Activated naive CD8-positive, alpha-beta T cell treated with anti-CD3 and anti-CD28 coated beads, Interleukin-2, amount 10 ng/mL, durations not matched to agents 7 days and 5 days (primary cell): Measurements from ENCODE around the gene CLDN18. TPM values are rescaled to one million over a fixed set of nuclear protein-coding genes. Genes with fewer than 3 reads are reported as not detected.

Experiments
- ATAC-seq: fragments of 150-1000 bp; cut with Tn5 transposase; one replicate; pipeline ENCODE4 v1.10.0; 2021; ENCODE audit warnings: low read depth, moderate library complexity
- POLR2A ChIA-PET: fragments of 350-600 bp; sonication (Branson Sonifier 250); formaldehyde crosslinking; loops from one replicate; lab custom pipeline; 2021; ENCODE audit warnings: antibody characterized with exemption; lab: Charles Lee
- DNase-seq: peaks from one replicate; pipeline ENCODE4 v3.0.0; 2021
- H3K27ac Mint-ChIP-seq: one replicate; pipeline ENCODE4 v1.8.0; 2022; ENCODE audit warnings: mild to moderate bottlenecking, mixed read lengths
- H3K27me3 Mint-ChIP-seq: one replicate; pipeline ENCODE4 v1.8.0; 2022; ENCODE audit warnings: mild to moderate bottlenecking, moderate library complexity, mixed read lengths
- H3K36me3 Mint-ChIP-seq: one replicate; pipeline ENCODE4 v1.8.0; 2021; ENCODE audit warnings: mild to moderate bottlenecking, mixed read lengths
- H3K4me1 Mint-ChIP-seq: one replicate; pipeline ENCODE4 v1.8.0; 2021; ENCODE audit warnings: mixed read lengths
- H3K4me3 Mint-ChIP-seq: one replicate; pipeline ENCODE4 v1.8.0; 2022; ENCODE audit warnings: mild to moderate bottlenecking, moderate library complexity, mixed read lengths
- H3K9me3 Mint-ChIP-seq: one replicate; pipeline ENCODE4 v1.8.0; 2021; ENCODE audit warnings: mixed read lengths
- total RNA-seq, 2 experiments: library from RNA; stranded (reverse); gene quantifications; one replicate each; pipeline ENCODE4 v1.2.3, GENCODE V29; 2021

Gene CLDN18
- total RNA-seq: not detected

DNA sequence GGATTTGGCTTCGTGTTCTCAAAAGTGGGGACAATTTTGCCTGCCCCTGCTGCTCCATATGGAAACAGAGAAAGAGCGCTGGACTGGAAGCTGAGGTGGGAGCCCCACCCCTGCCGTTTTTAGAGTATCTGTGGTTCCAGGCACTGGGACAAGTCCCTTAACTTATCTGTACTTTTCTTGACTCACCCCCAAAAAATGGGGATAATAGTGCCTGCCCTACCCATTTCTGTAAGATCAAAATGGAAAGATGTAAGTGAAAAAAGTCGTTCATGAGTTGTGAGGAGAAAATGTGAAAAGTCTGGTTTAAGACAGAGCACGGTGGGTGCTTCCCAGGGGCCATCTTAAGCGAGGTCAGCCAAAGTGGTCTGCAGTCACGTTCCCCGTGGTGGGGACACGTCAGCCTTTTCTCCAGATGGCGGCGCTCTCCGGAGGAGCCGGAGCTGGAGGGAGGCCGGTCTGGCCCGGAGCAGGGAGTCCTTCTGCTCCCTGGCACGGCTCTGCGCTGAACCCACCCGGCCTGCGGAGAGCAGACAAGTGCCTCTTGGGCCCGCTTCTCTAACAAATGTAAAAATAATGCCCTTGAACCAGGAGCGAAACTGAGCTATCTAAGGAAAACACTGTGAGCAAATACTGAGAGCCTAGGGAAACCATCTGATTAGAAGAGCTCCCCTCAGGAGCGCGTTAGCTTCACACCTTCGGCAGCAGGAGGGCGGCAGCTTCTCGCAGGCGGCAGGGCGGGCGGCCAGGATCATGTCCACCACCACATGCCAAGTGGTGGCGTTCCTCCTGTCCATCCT lies at the start of gene CLDN18:
CLDN18 (plus strand) TSS at position 690 of the 797 bp plus-strand sequence; CDS start at position 751, 61 bp downstream.
- DNase-seq (no peak), ATAC-seq (no peak)
- H3K27me3 Mint-ChIP-seq: peaks cover 18% of the 10 kb centered on the region
- H3K27ac Mint-ChIP-seq: no peak within 1 kb of the TSS
- H3K4me3 Mint-ChIP-seq: no peak within 1 kb of the TSS
- no peaks in the 10 kb centered on the region for H3K4me1 Mint-ChIP-seq
- no peaks in the 10 kb centered on the region for H3K9me3 Mint-ChIP-seq
- POLR2A ChIA-PET: no interaction called here
- no peaks in the 10 kb centered on the region for H3K36me3 Mint-ChIP-seq

DNA sequence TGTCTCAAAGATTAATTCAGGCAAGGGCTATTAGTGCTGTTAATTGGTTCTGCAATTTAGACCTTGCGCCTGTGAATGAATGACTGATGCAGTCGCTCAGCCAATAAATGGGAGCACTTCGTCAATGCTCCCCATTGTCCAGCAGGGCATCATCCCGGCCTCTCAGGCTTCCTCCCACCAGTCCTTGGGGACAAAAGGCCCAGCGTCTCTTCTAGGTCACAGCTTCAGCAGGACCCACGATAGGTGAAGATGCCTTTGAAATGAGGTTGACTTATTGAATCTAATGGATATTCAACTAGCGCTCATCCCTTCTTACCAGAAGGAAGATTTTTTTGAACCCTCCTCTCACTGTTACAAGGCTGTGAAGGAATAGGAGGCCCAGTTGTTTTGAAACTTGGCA lies 47.7 kb upstream of the CLDN18 start:
- Mint-ChIP-seq H3K4me3 (no peak overlapping the region), H3K27me3 (peaks cover 17% of the 10 kb centered on the region), H3K4me1 (no peaks in the 10 kb centered on the region), H3K27ac (no peak overlapping the region), H3K9me3 (no peaks in the 10 kb centered on the region), H3K36me3 (no peaks in the 10 kb centered on the region)
- ATAC-seq (no peak), DNase-seq (no peak)
- POLR2A ChIA-PET: no interaction called here

DNA sequence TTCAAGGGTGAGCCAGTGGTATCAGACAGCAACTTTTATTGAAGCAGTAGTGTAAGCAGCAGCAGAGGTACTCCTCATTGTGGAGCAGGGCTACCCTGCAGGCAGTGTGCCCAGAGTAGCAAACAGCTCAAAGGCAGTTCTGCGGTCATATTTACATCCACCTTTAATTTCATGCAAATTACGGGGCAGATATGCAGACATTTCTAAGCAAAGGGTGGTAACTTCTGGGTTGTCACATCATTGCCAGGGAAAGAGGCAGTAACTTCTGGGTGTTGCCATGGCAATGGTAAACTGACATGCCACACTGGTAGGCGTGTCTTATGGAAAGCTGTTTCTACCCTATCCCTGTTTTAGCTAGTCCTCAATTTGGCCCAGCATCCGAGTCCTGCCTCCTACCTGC lies 46.5 kb upstream of the CLDN18 start:
- Mint-ChIP-seq H3K27ac (no peak overlapping the region), H3K27me3 (peaks cover 11% of the 10 kb centered on the region), H3K36me3 (no peaks in the 10 kb centered on the region), H3K4me3 (no peak overlapping the region), H3K4me1 (no peaks in the 10 kb centered on the region), H3K9me3 (no peaks in the 10 kb centered on the region)
- ATAC-seq (no peak), DNase-seq (no peak)
- POLR2A ChIA-PET: no interaction called here

DNA sequence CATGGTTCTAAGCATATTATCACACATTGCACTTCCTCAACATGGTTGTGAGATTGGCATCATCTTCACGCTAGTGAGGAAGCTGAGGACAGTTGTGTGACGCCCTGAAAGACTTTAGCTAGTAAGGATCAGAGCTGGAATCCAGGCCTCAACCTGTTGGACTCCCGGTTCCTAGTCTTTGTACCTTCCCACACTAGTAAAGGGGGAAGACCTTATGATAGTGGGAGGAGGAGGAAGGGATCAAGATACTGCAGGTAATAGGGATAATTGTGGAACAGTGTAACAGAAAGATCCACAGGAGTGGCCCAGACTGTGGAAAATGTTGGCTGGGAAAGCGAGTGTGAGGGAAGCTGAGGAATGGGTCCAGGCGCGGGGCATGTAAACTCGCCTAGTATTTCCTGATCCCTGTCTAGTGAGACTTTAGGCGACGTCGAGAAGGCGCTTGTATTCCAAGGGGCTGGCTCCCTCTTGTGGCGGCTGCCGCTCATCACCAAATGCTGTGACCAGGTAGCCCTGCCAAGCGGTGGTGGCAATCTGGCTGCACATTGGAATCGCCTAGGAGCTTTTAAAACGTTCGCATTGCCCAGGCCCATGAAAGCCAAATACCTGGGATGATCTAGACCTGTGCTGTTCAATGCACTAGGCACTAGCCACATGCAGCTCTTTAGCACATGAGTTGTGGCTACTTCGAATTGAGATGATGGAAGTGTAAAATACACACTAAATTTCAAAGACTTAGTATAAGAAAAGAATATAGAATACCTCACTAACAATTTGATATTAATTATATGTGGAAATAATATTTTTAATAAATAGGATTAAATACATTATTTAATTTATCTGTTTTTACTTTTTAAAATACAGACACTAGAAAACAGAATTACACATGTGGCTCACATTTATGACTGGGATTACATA lies 38.8 kb upstream of the CLDN18 start:
- Mint-ChIP-seq H3K4me3 (no peak overlapping the region), H3K27ac (no peak overlapping the region), H3K27me3 (peaks cover 4% of the 10 kb centered on the region), H3K36me3 (no peaks in the 10 kb centered on the region), H3K4me1 (no peaks in the 10 kb centered on the region), H3K9me3 (no peaks in the 10 kb centered on the region)
- DNase-seq (peak; percentile 69), ATAC-seq (peak; percentile 75)
- POLR2A ChIA-PET: no interaction called here

DNA sequence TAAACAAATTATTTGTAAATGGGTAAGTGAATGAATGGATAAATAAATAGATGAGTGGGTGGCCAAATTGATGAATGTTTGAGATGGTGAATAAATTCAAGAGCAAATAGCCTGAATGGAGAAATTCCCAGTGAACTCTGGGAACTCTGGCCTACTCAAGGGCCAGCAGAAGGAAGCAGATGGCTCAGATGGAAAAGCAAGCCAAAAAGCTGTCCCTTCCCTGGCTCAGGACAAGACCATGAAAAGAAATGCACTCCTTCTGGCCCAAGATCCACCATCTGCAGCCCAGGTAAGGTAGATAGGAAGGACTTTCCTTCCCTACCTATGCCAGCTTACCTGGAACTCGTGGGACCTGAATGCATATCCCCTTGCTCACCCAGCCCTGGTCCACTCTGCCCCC lies 37.6 kb upstream of the CLDN18 start:
- POLR2A ChIA-PET: no interaction called here
- Mint-ChIP-seq H3K36me3 (no peaks in the 10 kb centered on the region), H3K9me3 (no peaks in the 10 kb centered on the region), H3K4me1 (no peaks in the 10 kb centered on the region), H3K27ac (no peak overlapping the region), H3K4me3 (no peak overlapping the region), H3K27me3 (peaks cover 4% of the 10 kb centered on the region)
- no peak for DNase-seq
- no peak for ATAC-seq

DNA sequence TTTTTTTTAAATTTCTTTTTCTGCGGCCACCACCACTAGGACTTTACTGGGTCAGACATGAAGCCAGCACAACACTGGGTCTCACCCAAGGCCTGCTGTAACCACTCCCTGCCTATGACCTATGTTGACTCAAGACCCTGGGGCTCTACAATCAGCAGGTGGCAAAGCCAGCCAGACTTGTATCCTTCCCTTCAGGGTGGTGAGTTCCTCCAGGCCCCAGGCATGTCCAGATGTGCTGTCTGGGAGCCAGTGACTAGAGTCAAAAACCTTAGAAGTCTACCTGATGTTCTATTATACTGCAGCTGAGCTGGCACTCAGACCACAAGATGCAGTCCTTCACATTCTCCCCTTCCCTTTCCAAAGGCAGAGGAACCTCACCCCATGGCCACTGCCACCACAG lies 31.6 kb upstream of the CLDN18 start:
- ATAC-seq: no peak
- peaks cover 2% of the 10 kb centered on the region for H3K27me3 Mint-ChIP-seq
- no peak overlapping the region for H3K27ac Mint-ChIP-seq

DNA sequence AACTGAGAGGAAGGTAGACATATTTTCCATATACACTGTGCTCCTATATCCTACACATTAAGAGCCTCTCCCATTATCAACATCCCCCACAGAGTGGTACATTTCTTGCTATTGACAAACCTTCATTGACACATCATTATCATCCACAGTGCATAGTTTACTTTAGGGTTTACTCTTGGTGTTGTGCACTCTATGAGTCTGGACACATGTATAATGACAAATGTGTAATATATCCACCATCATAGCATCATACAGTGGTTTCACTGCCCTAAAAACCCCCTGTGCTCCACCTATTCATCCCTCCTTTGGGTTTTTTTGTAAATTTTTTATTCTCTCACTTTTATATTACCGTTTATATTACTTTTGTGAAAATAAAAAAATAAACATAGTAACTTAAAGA lies 22.2 kb upstream of the CLDN18 start:
- Mint-ChIP-seq H3K4me3 (no peak overlapping the region), H3K27me3 (no peaks in the 10 kb centered on the region), H3K9me3 (no peaks in the 10 kb centered on the region), H3K27ac (no peak overlapping the region), H3K4me1 (peaks cover 2% of the 10 kb centered on the region), H3K36me3 (no peaks in the 10 kb centered on the region)
- POLR2A ChIA-PET: no interaction called here
- DNase-seq (no peak), ATAC-seq (no peak)

More for the DNA sequence above, 31.6 kb upstream of the CLDN18 start:
- no peak overlapping the region for H3K4me3 Mint-ChIP-seq
- no peaks in the 10 kb centered on the region for H3K4me1 Mint-ChIP-seq
- DNase-seq: no peak
- no peaks in the 10 kb centered on the region for H3K36me3 Mint-ChIP-seq
- POLR2A ChIA-PET: no interaction called here
- H3K9me3 Mint-ChIP-seq: peaks cover 3% of the 10 kb centered on the region

DNA sequence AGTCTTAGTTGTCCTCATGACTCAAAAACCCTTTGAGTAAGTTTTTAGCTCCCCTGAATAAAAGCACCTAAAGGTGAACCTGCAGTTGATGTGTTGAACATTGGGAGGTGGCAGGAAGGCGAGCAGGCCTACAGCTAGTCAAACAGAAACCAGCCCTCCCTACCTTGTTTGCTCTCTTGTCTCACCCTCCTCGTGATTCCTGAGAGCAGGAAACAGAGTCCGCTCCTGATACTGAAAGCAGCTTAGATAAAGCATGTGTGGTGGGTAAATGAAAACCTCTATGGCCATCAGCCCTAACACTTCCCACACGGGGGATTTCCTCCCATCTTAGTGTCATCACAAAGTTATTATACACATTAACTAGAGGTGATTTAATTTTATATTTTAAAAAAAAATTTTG lies 21.8 kb upstream of the CLDN18 start:
- Mint-ChIP-seq H3K36me3 (no peaks in the 10 kb centered on the region), H3K9me3 (no peaks in the 10 kb centered on the region), H3K27me3 (no peaks in the 10 kb centered on the region), H3K27ac (no peak overlapping the region), H3K4me3 (no peak overlapping the region), H3K4me1 (peaks cover 2% of the 10 kb centered on the region)
- ATAC-seq: no peak
- POLR2A ChIA-PET: no interaction called here
- DNase-seq: no peak

DNA sequence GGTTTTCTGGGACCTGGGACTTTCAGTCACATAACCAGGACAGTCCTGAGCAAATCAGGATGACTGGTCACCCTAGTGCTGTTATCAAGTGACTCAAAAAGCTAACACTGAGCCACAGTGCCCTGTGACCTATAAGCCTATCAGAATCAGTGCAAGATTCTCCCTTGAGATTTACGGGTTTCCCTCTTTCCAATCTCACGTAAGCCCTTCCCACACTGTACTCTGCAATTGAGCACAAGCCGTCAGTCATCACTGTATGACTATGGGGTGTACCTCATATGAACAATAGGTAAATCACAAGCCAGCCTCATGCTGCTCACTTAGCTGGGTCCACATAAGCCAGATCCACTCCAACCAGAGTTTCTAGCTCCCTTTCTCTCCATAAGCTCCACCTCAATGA lies 21.0 kb upstream of the CLDN18 start:
- POLR2A ChIA-PET: no interaction called here
- no peak for DNase-seq
- Mint-ChIP-seq H3K4me1 (peaks cover 2% of the 10 kb centered on the region), H3K36me3 (no peaks in the 10 kb centered on the region), H3K27me3 (peaks cover 4% of the 10 kb centered on the region), H3K9me3 (peaks cover 2% of the 10 kb centered on the region), H3K4me3 (no peak overlapping the region), H3K27ac (no peak overlapping the region)
- ATAC-seq: no peak

DNA sequence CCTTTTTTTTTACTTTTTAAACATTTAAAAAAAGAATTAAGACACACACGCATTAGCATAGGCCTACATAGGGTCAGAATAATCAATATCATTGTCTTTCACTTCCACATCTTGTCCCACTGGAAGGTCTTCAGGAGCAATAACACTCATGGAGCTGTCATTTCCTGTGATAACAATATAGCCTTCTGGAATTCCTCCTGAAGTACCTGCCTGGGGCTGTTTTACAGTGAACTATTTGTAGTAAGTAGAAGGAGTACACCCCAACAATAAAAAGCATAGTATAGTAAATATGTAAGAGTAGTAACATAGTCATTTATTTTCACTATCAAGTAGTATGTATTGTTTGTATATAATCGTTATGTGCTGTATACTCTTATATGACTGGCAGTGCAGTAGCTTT lies 19.5 kb upstream of the CLDN18 start:
- POLR2A ChIA-PET: no interaction called here
- ATAC-seq (no peak), DNase-seq (no peak)
- peaks cover 4% of the 10 kb centered on the region for H3K9me3 Mint-ChIP-seq
- H3K4me1 Mint-ChIP-seq: peaks cover 2% of the 10 kb centered on the region
- peaks cover 11% of the 10 kb centered on the region for H3K27me3 Mint-ChIP-seq
- no peaks in the 10 kb centered on the region for H3K36me3 Mint-ChIP-seq
- no peak overlapping the region for H3K27ac Mint-ChIP-seq
- H3K4me3 Mint-ChIP-seq: no peak overlapping the region

DNA sequence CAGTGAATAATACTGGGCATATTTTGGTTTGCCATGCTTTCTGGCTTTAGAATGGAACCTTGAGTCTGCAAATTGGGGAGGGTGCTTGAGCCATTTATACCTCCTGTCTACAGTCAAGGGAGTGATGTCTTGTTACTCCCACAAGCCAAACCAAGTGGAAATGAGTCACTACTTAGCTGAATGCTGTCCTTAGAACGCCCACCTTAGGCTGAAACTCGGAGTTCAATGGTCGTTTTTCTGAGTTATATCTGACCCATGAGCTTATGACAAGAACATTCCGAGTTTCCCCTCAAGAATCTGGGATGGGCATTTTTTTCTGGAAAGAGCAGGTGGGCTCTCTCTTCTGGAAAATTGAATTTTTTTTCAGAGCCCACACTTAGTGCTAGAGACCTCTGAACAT lies 17.4 kb upstream of the CLDN18 start:
- Mint-ChIP-seq H3K36me3 (no peaks in the 10 kb centered on the region), H3K27ac (no peak overlapping the region), H3K4me1 (peaks cover 2% of the 10 kb centered on the region), H3K4me3 (no peak overlapping the region), H3K27me3 (peaks cover 17% of the 10 kb centered on the region), H3K9me3 (peaks cover 4% of the 10 kb centered on the region)
- POLR2A ChIA-PET: no interaction called here
- ATAC-seq: no peak
- no peak for DNase-seq

DNA sequence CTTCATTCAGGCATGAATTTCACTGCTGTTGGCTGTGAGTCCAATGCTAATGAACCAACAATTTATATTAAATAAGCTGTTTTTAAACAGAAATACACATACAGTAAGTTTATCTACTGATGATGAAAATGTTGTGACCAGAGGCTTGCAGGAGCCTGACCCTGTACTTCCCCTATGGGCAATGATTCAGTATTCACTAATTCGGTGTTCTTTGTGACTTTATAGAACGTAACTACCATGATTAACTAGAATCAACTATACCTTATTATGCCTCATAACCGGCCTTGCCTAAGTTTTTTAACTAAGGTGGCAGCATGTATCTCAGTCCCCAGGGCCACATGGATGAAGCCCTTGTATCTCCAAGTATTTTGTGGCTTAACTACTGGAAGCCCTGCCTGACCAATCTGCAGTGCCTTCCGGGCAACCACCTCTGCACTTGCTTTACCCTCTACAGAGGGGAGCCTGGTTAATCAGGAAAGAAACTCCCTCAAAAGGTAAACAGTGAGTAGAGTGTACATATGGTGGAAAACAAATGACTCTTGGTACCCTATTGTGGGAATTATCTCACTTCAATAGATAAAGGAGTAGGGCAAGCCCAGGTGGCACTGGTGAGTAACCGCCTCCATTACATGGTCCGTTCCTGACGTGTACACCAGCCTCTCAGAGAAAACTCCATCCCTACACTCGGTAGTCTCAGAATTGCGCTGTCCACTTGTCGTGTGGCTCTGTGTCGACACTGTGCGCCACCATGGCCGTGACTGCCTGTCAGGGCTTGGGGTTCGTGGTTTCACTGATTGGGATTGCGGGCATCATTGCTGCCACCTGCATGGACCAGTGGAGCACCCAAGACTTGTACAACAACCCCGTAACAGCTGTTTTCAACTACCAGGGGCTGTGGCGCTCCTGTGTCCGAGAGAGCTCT lies 11.6 kb upstream of the CLDN18 start:
- no peaks in the 10 kb centered on the region for H3K36me3 Mint-ChIP-seq
- ATAC-seq (no peak), DNase-seq (no peak)
- H3K27ac Mint-ChIP-seq: peak overlapping the region; percentile 34
- peaks cover 4% of the 10 kb centered on the region for H3K9me3 Mint-ChIP-seq
- no peak overlapping the region for H3K4me3 Mint-ChIP-seq
- H3K27me3 Mint-ChIP-seq: peaks cover 20% of the 10 kb centered on the region
- no peaks in the 10 kb centered on the region for H3K4me1 Mint-ChIP-seq
- POLR2A ChIA-PET: no interaction called here

DNA sequence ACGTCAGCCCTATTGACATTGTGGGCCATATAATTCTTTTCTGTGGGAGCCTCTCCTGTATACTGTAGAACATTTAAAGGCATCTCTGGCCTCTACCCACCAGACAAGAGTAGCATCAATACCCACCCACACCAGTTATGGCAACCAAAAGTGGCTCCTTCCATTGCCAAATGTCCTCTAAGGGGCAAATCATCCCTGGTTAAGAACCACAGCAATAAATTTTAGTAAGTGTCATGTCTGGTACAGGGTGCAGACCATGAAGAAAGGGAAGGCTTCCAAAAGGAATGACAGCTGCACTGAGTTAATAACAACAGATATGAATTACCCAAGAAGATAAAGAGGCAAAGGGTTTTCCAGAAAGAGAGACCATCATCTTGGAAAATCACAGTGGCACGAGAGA lies 6.9 kb upstream of the CLDN18 start:
- Mint-ChIP-seq H3K4me1 (no peaks in the 10 kb centered on the region), H3K4me3 (no peak overlapping the region), H3K9me3 (no peaks in the 10 kb centered on the region), H3K27me3 (peaks cover 11% of the 10 kb centered on the region), H3K27ac (no peak overlapping the region), H3K36me3 (no peaks in the 10 kb centered on the region)
- no peak for DNase-seq
- ATAC-seq: no peak
- POLR2A ChIA-PET: no interaction called here
